ENCODE data around the gene RNF213.

The RNF213 gene

GRCh38 chr17:80371196-80371595, 110.5 kb downstream of the RNF213 start:
- H2AFZ ChIP-seq (ENCODE audit: insufficient read depth, low read length, poor library complexity), result no peak overlapping the region
- H3K14ac ChIP-seq (ENCODE audit: low read length), result no peak overlapping the region
- H3K4me3 ChIP-seq (ENCODE audit: low read depth, low read length), result no peak overlapping the region
- WGBS (ENCODE audit: extremely low coverage, insufficient coverage, insufficient read length), result no CpG with 5 or more reads among the region's 5 CpGs
- no peak for DNase-seq
- no peak overlapping the region for H3K9ac ChIP-seq (ENCODE audit: low read length)
- no peaks in the 10 kb centered on the region for H3K4me1 ChIP-seq (ENCODE audit: control insufficient read depth in 1 of 2, insufficient read depth in 2 of 2, low read length in 2 of 2)
- no peak overlapping the region for H3K27ac ChIP-seq (ENCODE audit: low read depth, low read length)
- no peak overlapping the region for H3K23ac ChIP-seq (ENCODE audit: low read length)
- no peaks in the 10 kb centered on the region for H3K79me2 ChIP-seq (ENCODE audit: control insufficient read depth, insufficient read depth, low read length, poor library complexity)
- no peak overlapping the region for H3K18ac ChIP-seq (ENCODE audit: low read length)
- H3K36me3 ChIP-seq (ENCODE audit: control insufficient read depth in 1 of 2, insufficient read depth in 2 of 2, low read length in 2 of 2), result peaks cover 41 to 51% of the 10 kb centered on the region in 2 experiments
- H3K79me1 ChIP-seq (ENCODE audit: low read length), result no peaks in the 10 kb centered on the region
- H2BK12ac ChIP-seq (ENCODE audit: low read length), result no peak overlapping the region
- H3K4ac ChIP-seq (ENCODE audit: low read depth, low read length), result no peak overlapping the region
- peaks cover 4% of the 10 kb centered on the region for H3K9me3 ChIP-seq (ENCODE audit: insufficient read depth, low read depth, low read length)
- H2BK5ac ChIP-seq (ENCODE audit: low read depth, low read length, poor library complexity), result no peak overlapping the region
- no peak overlapping the region for H4K8ac ChIP-seq (ENCODE audit: low read depth, low read length)
- H3K4me2 ChIP-seq (ENCODE audit: low read length), result no peak overlapping the region
- H4K91ac ChIP-seq (ENCODE audit: low read depth, low read length), result no peak overlapping the region
- H2AK5ac ChIP-seq (ENCODE audit: low read length), result no peak overlapping the region
- H3K27me3 ChIP-seq (ENCODE audit: insufficient read depth, low read length), result no peaks in the 10 kb centered on the region
- H2BK120ac ChIP-seq (ENCODE audit: insufficient read depth, low read length, poor library complexity), result no peak overlapping the region
- H4K12ac ChIP-seq (ENCODE audit: low read depth, low read length), result no peak overlapping the region

- Histone ChIP-seq H3K23ac (ENCODE audit: low read length) (no peak overlapping the region), H4K8ac (ENCODE audit: low read depth, low read length) (no peak overlapping the region), H2AK5ac (ENCODE audit: low read length) (no peak overlapping the region), H2BK5ac (ENCODE audit: low read depth, low read length, poor library complexity) (no peak overlapping the region), H3K36me3 (ENCODE audit: control insufficient read depth in 1 of 2, insufficient read depth in 2 of 2, low read length in 2 of 2) (peaks cover 48 to 60% of the 10 kb centered on the region in 2 experiments), H3K27ac (ENCODE audit: low read depth, low read length) (no peak overlapping the region), H3K79me2 (ENCODE audit: control insufficient read depth, insufficient read depth, low read length, poor library complexity) (no peaks in the 10 kb centered on the region), H3K9me3 (ENCODE audit: insufficient read depth, low read depth, low read length) (peaks cover 4% of the 10 kb centered on the region), H3K27me3 (ENCODE audit: insufficient read depth, low read length) (no peaks in the 10 kb centered on the region), H2BK120ac (ENCODE audit: insufficient read depth, low read length, poor library complexity) (no peak overlapping the region), H3K4ac (ENCODE audit: low read depth, low read length) (no peak overlapping the region), H3K14ac (ENCODE audit: low read length) (no peak overlapping the region), H3K9ac (ENCODE audit: low read length) (no peak overlapping the region), H4K91ac (ENCODE audit: low read depth, low read length) (no peak overlapping the region), H2AFZ (ENCODE audit: insufficient read depth, low read length, poor library complexity) (no peak overlapping the region), H4K12ac (ENCODE audit: low read depth, low read length) (no peak overlapping the region), H3K4me3 (ENCODE audit: low read depth, low read length) (no peak overlapping the region), H3K79me1 (ENCODE audit: low read length) (no peaks in the 10 kb centered on the region), H3K4me1 (ENCODE audit: control insufficient read depth in 1 of 2, insufficient read depth in 2 of 2, low read length in 2 of 2) (no peaks in the 10 kb centered on the region), H3K4me2 (ENCODE audit: low read length) (no peak overlapping the region), H3K18ac (ENCODE audit: low read length) (no peak overlapping the region), H2BK12ac (ENCODE audit: low read length) (no peak overlapping the region)
- no peak for DNase-seq
- whole genome bisulfite sequencing (ENCODE audit: extremely low coverage, insufficient coverage, insufficient read length), result no CpG with 5 or more reads among the region's 11 CpGs
Observed at GRCh38 chr17:80372456-80372855, 111.8 kb downstream of the RNF213 start.

GRCh38 chr17:80372922-80373570, 112.4 kb downstream of the RNF213 start:
- Histone ChIP-seq H2BK120ac (ENCODE audit: insufficient read depth, low read length, poor library complexity) (no peak overlapping the region), H3K9ac (ENCODE audit: low read length) (no peak overlapping the region), H3K4me3 (ENCODE audit: low read depth, low read length) (no peak overlapping the region), H3K4me1 (ENCODE audit: control insufficient read depth in 1 of 2, insufficient read depth in 2 of 2, low read length in 2 of 2) (no peaks in the 10 kb centered on the region), H3K27me3 (ENCODE audit: insufficient read depth, low read length) (no peaks in the 10 kb centered on the region), H2AK5ac (ENCODE audit: low read length) (no peak overlapping the region), H3K79me2 (ENCODE audit: control insufficient read depth, insufficient read depth, low read length, poor library complexity) (no peaks in the 10 kb centered on the region), H4K8ac (ENCODE audit: low read depth, low read length) (no peak overlapping the region), H3K14ac (ENCODE audit: low read length) (no peak overlapping the region), H2BK5ac (ENCODE audit: low read depth, low read length, poor library complexity) (no peak overlapping the region), H2BK12ac (ENCODE audit: low read length) (no peak overlapping the region), H2AFZ (ENCODE audit: insufficient read depth, low read length, poor library complexity) (no peak overlapping the region), H3K18ac (ENCODE audit: low read length) (no peak overlapping the region), H3K36me3 (ENCODE audit: control insufficient read depth in 1 of 2, insufficient read depth in 2 of 2, low read length in 2 of 2) (peaks cover 49 to 61% of the 10 kb centered on the region in 2 experiments), H4K91ac (ENCODE audit: low read depth, low read length) (no peak overlapping the region), H3K9me3 (ENCODE audit: insufficient read depth, low read depth, low read length) (peaks cover 3% of the 10 kb centered on the region), H3K27ac (ENCODE audit: low read depth, low read length) (no peak overlapping the region), H3K4me2 (ENCODE audit: low read length) (no peak overlapping the region), H3K23ac (ENCODE audit: low read length) (no peak overlapping the region), H3K79me1 (ENCODE audit: low read length) (no peaks in the 10 kb centered on the region), H4K12ac (ENCODE audit: low read depth, low read length) (no peak overlapping the region), H3K4ac (ENCODE audit: low read depth, low read length) (no peak overlapping the region)
- no CpG with 5 or more reads among the region's 18 CpGs for WGBS (ENCODE audit: extremely low coverage, insufficient coverage, insufficient read length)
- no peak for DNase-seq

GRCh38 chr17:80374039-80374731, 113.5 kb downstream of the RNF213 start:
- Histone ChIP-seq H3K27me3 (ENCODE audit: insufficient read depth, low read length) (no peaks in the 10 kb centered on the region), H3K9me3 (ENCODE audit: insufficient read depth, low read depth, low read length) (peaks cover 4% of the 10 kb centered on the region), H3K4ac (ENCODE audit: low read depth, low read length) (no peak overlapping the region), H2BK120ac (ENCODE audit: insufficient read depth, low read length, poor library complexity) (no peak overlapping the region), H3K4me1 (ENCODE audit: control insufficient read depth in 1 of 2, insufficient read depth in 2 of 2, low read length in 2 of 2) (no peaks in the 10 kb centered on the region), H3K79me2 (ENCODE audit: control insufficient read depth, insufficient read depth, low read length, poor library complexity) (no peaks in the 10 kb centered on the region), H3K27ac (ENCODE audit: low read depth, low read length) (no peak overlapping the region), H3K18ac (ENCODE audit: low read length) (no peak overlapping the region), H4K8ac (ENCODE audit: low read depth, low read length) (no peak overlapping the region), H3K4me3 (ENCODE audit: low read depth, low read length) (no peak overlapping the region), H3K36me3 (ENCODE audit: control insufficient read depth in 1 of 2, insufficient read depth in 2 of 2, low read length in 2 of 2) (peaks cover 48 to 63% of the 10 kb centered on the region in 2 experiments), H2AFZ (ENCODE audit: insufficient read depth, low read length, poor library complexity) (no peak overlapping the region), H3K79me1 (ENCODE audit: low read length) (no peaks in the 10 kb centered on the region), H2BK12ac (ENCODE audit: low read length) (no peak overlapping the region), H3K14ac (ENCODE audit: low read length) (no peak overlapping the region), H3K9ac (ENCODE audit: low read length) (no peak overlapping the region), H4K12ac (ENCODE audit: low read depth, low read length) (no peak overlapping the region), H3K4me2 (ENCODE audit: low read length) (no peak overlapping the region), H2AK5ac (ENCODE audit: low read length) (no peak overlapping the region), H2BK5ac (ENCODE audit: low read depth, low read length, poor library complexity) (no peak overlapping the region), H3K23ac (ENCODE audit: low read length) (no peak overlapping the region), H4K91ac (ENCODE audit: low read depth, low read length) (no peak overlapping the region)
- no CpG with 5 or more reads among the region's 22 CpGs for WGBS (ENCODE audit: extremely low coverage, insufficient coverage, insufficient read length)
- DNase-seq, result no peak
